ENCODE measurements around the gene PSEN1. TPM values are rescaled to one million over a fixed set of nuclear protein-coding genes. Genes with fewer than 3 reads are reported as not detected.

The PSEN1 gene
- total and polyA plus RNA-seq, 10 donors: 15.9 to 74.7 (median 47.2) TPM

DNA sequence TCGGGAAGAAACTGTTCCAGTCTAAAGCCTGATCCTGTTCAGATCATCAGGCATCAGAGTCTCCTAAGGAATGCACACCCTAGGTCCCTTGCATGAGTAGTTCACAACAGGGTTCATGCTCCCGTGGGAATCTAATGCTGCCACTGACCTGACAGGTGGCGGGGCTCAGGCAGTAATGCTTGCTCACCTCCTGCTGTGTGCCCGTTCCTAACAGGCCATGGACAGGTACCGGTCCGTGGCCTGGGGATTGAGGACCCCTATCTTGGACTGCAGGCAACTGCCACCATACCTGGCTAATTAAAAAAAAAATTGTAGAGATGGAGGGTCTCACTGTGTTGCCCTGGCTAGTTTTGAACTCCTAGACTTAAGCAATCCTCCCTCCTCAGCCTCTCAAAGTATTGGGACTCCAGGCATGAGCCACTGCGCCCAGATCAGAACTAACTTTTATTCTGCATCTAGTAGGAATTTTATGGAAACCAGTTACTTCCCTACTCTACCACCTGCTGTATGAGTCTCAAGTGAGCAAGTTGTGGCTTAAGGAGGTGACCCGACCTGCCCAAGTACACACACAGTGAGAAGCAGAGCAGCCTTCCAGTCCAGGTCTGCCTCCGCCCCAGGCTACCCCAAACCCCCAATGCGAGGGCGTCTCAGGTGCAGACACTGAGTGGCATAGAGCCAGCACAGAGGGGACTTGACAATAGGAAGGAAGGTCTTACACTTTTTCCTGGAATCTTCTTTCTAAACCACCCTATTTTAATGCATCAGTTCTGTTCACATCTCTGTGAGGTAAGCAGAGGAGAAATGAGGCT lies 98.5 kb downstream of the PSEN1 start:
- no peak for DNase-seq
- H3K27me3 ChIP-seq (replicated peaks in 1 of 7): peaks cover 0 to 70% (median 33%) of the 10 kb centered on the region in 7 donors
- H3K36me3 ChIP-seq: no peaks in the 10 kb centered on the region
- TF ChIP-seq, protein P1, sequence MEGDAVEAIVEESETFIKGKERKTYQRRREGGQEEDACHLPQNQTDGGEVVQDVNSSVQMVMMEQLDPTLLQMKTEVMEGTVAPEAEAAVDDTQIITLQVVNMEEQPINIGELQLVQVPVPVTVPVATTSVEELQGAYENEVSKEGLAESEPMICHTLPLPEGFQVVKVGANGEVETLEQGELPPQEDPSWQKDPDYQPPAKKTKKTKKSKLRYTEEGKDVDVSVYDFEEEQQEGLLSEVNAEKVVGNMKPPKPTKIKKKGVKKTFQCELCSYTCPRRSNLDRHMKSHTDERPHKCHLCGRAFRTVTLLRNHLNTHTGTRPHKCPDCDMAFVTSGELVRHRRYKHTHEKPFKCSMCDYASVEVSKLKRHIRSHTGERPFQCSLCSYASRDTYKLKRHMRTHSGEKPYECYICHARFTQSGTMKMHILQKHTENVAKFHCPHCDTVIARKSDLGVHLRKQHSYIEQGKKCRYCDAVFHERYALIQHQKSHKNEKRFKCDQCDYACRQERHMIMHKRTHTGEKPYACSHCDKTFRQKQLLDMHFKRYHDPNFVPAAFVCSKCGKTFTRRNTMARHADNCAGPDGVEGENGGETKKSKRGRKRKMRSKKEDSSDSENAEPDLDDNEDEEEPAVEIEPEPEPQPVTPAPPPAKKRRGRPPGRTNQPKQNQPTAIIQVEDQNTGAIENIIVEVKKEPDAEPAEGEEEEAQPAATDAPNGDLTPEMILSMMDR (IDR thresholded peaks at IDR 0.05 in 8 of 11, conservative IDR thresholded peaks at IDR 0.05 in 3 of 11): no peak
- TF ChIP-seq POLR2AphosphoS5 (IDR thresholded peaks at IDR 0.05) (no peak), POLR2A (IDR thresholded peaks at IDR 0.05) (no peak)
- peak overlapping the region in 7 of 8 donors; percentile 8 to 70 (median 23) for H3K27ac ChIP-seq
- peaks cover 15 to 87% (median 49%) of the 10 kb centered on the region in 6 donors for H3K4me1 ChIP-seq
- no peaks in the 10 kb centered on the region for H3K9me3 ChIP-seq
- intact Hi-C loops (cut with DNase I; ENCODE audit: low total_unique reads): no loop called here
- 72 to 84% (median 80%) methylated on average over 9 to 11 of the region's 11 CpGs for WGBS, 5 donors
- H3K4me3 ChIP-seq: no peak overlapping the region

DNA sequence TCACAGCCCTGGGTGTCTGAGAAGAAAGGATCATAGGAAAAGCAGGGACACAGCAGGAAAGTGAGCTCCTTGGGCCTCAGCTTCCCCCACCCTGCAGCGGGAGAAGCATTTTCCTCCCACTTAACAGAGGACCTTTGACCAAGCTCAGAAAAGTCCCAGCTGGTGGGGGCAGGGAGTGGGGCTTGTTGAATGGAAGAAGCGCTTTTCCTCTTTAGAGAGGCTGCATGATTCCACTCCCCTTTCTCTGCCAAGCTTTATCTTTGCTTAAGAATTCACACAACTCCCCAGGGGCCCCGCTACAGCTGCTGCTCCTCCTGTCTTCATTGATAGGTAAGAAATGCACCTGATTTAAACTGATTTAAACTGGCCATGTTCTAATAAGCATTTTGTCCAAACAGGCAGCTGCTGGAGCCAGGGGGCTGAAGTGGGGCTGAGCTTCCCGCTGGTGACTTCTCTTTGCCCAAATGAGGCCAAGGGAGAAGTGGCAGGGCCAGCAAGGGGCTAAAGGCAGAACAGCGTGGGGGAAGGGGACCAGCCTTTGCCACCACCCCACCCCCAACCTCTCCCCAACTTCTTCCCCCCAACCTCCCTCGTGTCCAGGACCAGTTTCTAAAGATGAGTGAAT lies 99.3 kb downstream of the PSEN1 start:
- TF ChIP-seq POLR2AphosphoS5 (IDR thresholded peaks at IDR 0.05): peak in 1 of 3 donors; percentile 29
- TF ChIP-seq, protein P1 (IDR thresholded peaks at IDR 0.05 in 8 of 11, conservative IDR thresholded peaks at IDR 0.05 in 3 of 11): no peak
- H3K4me1 ChIP-seq: peaks cover 20 to 96% (median 56%) of the 10 kb centered on the region in 6 donors
- 43 to 56% (median 53%) methylated on average over 6 of the region's 6 CpGs for WGBS, 5 donors
- H3K9me3 ChIP-seq: no peaks in the 10 kb centered on the region
- no peaks in the 10 kb centered on the region for H3K36me3 ChIP-seq
- H3K27ac ChIP-seq: peak overlapping the region in 7 of 8 donors; percentile 14 to 74 (median 51)
- H3K27me3 ChIP-seq (replicated peaks in 1 of 7): peaks cover 0 to 78% (median 40%) of the 10 kb centered on the region in 7 donors
- DNase-seq: no peak
- no peak overlapping the region for H3K4me3 ChIP-seq
- intact Hi-C loops (cut with DNase I; ENCODE audit: low total_unique reads): no loop called here

DNA sequence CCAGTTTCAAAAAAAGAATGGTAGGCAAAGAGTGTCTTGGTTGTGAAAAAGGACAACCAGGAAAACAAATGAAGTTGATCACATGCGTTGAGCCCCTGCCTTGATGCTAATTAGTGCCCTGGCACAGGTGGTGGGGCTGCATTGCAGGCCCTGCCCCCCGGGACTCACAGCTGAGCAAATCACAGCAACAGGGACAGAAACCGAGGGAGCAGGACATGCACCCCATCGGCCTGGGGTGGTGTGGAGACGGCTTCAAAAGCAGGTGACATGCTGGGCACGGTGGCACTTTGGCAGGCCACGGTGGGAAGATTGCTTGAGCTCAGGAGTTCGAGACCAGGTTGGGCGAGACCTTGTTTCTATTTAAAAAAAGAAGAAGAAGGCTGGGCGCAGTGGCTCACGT lies 99.8 kb downstream of the PSEN1 start:
- DNase-seq: no peak
- no peak for TF ChIP-seq POLR2AphosphoS5 (IDR thresholded peaks at IDR 0.05)
- no peak for TF ChIP-seq POLR2A (IDR thresholded peaks at IDR 0.05)
- TF ChIP-seq, protein P1 (IDR thresholded peaks at IDR 0.05 in 8 of 11, conservative IDR thresholded peaks at IDR 0.05 in 3 of 11): no peak
- no peak overlapping the region for H3K4me3 ChIP-seq
- peaks cover 0 to 83% (median 42%) of the 10 kb centered on the region in 7 donors for H3K27me3 ChIP-seq (replicated peaks in 1 of 7)
- no peaks in the 10 kb centered on the region for H3K36me3 ChIP-seq
- peaks cover 25 to 99% (median 61%) of the 10 kb centered on the region in 6 donors for H3K4me1 ChIP-seq
- peak overlapping the region in 5 of 8 donors; percentile 36 to 74 (median 61) for H3K27ac ChIP-seq
- H3K9me3 ChIP-seq: no peaks in the 10 kb centered on the region
- intact Hi-C loops (cut with DNase I; ENCODE audit: low total_unique reads): no loop called here
- 38 to 54% (median 46%) methylated on average over 11 of the region's 11 CpGs for WGBS, 5 donors

DNA sequence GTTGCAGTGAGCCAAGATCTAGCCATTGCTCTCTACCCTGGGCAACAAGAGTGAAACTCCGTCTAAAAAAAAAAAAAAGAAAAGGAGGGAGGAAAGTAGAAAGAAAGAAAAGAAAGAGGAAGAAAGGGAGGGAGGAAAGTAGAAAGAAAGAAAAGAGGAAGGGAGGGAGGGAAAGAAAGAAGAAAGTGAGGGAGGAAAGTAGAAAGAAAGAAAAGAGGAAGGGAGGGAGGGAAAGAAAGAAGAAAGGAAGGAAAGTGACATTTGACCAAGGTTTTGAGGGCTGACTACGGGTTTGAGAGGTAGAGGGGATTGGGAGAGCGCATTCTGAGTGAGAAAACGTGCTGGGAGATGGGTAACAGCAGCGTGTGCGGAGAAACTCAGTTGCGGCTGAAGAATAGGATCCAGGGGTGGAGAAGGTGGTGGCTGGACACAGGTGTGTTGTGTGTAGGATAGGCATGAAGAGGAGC lies 100.5 kb downstream of the PSEN1 start:
- 24 to 38% (median 32%) methylated on average over 6 to 7 of the region's 7 CpGs for WGBS, 5 donors
- TF ChIP-seq POLR2A (IDR thresholded peaks at IDR 0.05): no peak
- TF ChIP-seq, protein P1 (IDR thresholded peaks at IDR 0.05 in 8 of 11, conservative IDR thresholded peaks at IDR 0.05 in 3 of 11): no peak
- TF ChIP-seq POLR2AphosphoS5 (IDR thresholded peaks at IDR 0.05): no peak
- no peaks in the 10 kb centered on the region for H3K36me3 ChIP-seq
- peak overlapping the region in 5 of 8 donors; percentile 67 to 75 (median 70) for H3K27ac ChIP-seq
- H3K4me1 ChIP-seq: peaks cover 31 to 99% (median 65%) of the 10 kb centered on the region in 6 donors
- intact Hi-C loops (cut with DNase I; ENCODE audit: low total_unique reads): no loop called here
- DNase-seq: no peak
- H3K9me3 ChIP-seq: no peaks in the 10 kb centered on the region
- peaks cover 0 to 90% (median 46%) of the 10 kb centered on the region in 7 donors for H3K27me3 ChIP-seq (replicated peaks in 1 of 7)
- H3K4me3 ChIP-seq: peak overlapping the region in 6 of 8 donors; percentile 42 to 73 (median 47)
